ENCODE data around the gene RFX1.

RFX1 gene

GRCh38 chr19:13961826-13962698 lies 44.1 kb downstream of the RFX1 start:
- DNase-seq (ENCODE audit: low read depth in 2 of 2): no peak

- no peak for DNase-seq (ENCODE audit: low read depth in 2 of 2)
Measured at GRCh38 chr19:13960863-13961784, 45.0 kb downstream of the RFX1 start.

DNA sequence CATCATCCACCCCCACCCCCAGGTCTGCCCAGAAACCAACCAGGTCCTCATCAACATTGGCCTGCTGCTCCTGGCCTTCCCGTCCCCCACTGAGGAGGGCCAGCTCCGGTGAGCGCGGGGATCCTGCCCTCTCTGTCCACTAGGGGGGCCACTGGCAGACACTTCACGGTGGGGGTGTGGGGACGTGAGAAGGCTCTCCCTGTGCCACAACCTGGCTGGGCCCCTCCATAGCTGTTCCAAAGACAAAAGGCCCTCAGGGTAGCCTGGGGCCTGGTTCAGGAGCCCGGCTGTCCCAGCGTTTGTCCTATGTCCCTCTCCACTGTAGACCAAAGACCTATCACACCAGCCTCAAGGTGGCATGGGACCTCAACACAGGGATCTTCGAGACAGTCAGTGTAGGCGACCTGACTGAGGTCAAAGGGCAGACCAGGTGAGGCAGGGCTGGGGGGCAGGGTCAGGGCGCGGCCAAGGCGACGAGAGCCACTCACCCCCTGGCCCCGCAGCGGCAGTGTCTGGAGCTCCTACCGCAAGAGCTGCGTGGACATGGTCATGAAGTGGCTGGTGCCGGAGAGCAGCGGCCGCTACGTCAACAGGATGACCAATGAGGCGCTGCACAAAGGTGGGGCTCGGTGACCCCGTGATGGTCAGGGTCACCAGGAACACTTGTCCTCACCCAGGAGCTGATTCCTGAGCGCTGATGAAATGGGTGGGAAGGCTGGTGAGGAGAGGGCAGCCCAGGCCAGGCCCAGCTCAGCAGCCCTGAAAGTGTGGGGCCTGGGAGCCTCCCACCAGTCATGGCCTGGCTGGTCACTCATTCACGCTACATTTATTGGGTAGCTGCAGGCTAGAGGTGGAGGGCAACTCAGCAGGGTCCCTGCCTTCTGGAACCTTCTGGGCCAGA lies 45.9 kb downstream of the RFX1 start:
- no peak for DNase-seq (ENCODE audit: low read depth in 2 of 2)

GRCh38 chr19:13959141-13959961 lies 46.8 kb downstream of the RFX1 start:
- no peak for DNase-seq (ENCODE audit: low read depth in 2 of 2)

DNA sequence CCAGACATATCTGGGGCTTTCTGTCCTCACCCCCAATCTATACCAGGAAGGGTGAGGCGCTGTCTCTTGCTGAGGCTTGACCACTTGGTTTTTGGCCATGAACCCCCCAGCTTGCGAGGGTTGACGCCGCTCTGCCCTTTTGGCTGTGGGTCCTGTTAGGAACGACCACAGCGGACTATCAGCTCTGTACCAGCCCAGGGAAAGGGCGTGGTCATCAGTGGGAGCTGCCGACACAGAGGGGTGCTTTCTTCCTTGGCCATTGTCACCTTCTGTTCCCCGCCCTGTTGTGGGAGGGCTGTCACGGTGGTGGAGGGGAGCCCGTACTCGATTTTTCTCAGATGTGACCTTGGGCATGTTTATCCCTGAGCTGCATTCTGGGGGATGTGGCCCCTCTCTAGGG lies 48.1 kb downstream of the RFX1 start:
- no peak for DNase-seq (ENCODE audit: low read depth in 2 of 2)

DNA sequence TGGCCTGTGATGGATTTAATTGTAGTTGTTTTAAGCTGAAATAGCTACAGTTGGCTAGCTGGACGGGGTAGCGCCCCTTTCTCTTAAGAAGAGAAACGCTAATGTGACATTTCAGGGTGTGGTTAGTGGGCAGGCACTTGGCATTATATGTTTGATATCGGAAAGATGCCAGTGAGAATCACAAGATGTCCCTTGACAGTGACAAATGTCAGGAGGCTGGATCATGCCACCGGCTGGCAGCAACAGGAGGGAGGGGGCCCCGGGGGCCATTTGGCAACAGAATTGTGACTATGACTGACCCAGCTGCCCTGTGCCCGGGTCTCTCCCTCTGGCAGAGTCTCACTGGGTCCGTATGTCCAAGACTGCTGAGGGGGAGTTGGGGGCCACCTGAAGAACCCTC lies 49.1 kb downstream of the RFX1 start:
- DNase-seq (ENCODE audit: low read depth in 2 of 2): no peak

GRCh38 chr19:13956365-13956744 lies 49.8 kb downstream of the RFX1 start:
- DNase-seq (ENCODE audit: low read depth in 2 of 2): no peak

GRCh38 chr19:13955662-13956364 lies 50.3 kb downstream of the RFX1 start:
- DNase-seq (ENCODE audit: low read depth in 2 of 2): no peak

DNA sequence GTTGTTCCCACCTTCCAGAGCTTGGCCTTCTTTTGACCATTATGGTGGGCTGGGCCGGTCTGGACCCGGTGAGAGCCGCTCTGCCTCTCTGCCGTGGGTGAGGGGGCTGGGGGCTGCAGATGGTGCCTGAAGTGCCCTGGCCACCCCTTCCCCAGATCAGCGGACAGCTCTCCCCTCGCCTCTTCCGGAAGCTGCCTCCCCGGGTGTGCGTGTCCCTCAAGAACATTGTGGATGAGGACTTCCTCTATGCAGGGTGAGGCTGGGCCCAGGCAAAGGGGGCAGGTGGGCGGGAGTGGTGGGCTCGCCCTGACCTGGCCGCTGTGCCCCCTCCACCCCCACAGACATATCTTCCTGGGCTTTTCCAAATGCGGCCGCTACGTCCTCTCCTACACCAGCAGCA lies 51.9 kb downstream of the RFX1 start:
- no peak for DNase-seq (ENCODE audit: low read depth in 2 of 2)

DNA sequence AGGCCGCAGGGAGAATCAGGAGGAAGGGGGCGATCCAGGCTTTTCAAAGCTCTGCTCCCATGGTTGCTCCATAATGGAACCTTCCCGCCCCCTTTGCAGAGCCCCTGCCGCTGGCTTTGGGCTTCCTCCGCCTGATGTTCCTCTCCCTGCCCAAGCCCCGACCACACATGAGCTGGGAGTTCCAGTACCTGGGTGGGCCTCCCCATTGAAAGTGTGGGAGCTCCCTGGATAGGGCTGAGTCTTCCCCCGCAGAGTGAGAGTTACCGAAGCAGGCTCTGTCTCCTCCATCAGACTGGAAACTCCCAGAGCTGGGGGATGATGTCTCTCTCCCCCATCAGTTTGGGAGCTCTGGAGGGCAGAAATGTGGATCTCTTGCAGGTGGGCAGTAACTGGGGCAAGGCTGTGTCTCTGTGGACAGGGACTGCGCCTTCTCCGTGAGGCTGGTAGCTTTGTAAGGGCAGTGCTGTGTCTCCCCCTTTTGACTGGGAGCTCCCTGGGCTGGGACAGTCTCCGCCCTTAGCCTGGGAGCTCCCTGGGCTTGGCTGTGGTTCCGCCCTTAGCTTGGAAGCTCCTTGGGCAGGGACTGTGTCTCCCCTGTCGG lies 53.1 kb downstream of the RFX1 start:
- DNase-seq (ENCODE audit: low read depth in 2 of 2): no peak

DNA sequence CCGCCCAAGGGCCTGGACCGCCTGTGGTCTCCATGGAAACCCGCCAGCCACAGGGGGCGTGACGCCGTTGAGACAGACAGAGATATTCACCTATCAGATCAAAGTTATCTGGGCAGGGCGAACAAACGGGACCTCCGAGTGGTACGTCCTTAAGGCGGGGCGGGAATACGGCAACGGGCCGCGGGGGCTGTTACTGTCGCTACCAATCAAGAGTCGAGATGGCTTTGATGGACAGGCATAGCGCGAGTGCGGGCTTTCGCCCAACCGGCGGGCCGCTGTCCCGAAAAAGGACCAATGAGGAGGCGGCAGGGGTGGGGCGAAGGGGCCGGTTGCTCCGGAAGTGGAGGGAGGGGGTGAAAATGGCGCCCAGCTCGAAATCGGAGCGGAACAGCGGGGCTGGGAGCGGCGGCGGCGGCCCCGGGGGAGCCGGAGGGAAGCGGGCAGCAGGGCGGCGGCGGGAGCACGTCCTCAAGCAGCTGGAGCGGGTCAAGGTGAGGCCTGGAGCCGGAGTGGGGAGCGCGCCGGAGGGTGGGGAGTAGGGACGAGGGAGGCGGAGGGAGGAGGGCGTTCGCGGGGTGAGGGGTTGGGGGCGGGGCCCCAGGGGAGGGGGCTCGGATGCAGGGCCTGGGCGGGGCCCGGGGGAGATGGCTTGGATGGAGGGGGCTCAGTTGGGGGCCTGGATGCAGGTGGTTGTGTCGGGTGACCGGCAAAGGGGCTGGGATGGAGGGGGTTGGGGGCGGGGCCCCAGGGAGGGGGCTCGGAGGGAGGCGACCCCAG lies 53.8 kb downstream of the RFX1 start, which contains the start of gene DCAF15:
DCAF15 (plus strand) TSS at position 356 of the 777 bp plus-strand sequence; CDS start at position 360, 4 bp downstream.
- DNase-seq (ENCODE audit: low read depth in 2 of 2): peak; percentile 95

GRCh38 chr19:13951799-13952153 lies 54.3 kb downstream of the RFX1 start:
- DNase-seq (ENCODE audit: low read depth in 2 of 2): no peak

GRCh38 chr19:13951043-13951442 lies 55.1 kb downstream of the RFX1 start:
- no peak for DNase-seq (ENCODE audit: low read depth in 2 of 2)

DNA sequence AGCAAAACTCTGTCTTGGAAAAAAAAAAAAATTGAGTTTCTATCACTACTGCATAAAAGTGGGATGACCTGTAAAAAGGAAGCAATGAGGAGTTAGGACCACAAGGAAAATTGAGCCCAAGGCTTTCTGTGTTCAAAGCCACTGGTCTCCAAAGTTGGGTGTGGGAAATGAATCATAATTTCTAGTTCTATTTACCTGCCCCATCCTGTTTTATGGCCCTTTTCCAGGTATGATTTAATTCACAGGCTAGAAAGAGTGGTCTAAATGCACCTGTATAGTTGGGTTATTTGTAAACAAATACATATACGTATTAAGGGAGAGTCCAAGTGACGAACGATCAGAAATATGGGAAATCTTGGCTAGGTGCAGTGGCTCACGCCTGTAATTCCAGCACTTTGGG lies 59.7 kb downstream of the RFX1 start:
- no peak for DNase-seq (ENCODE audit: low read depth in 2 of 2)

DNA sequence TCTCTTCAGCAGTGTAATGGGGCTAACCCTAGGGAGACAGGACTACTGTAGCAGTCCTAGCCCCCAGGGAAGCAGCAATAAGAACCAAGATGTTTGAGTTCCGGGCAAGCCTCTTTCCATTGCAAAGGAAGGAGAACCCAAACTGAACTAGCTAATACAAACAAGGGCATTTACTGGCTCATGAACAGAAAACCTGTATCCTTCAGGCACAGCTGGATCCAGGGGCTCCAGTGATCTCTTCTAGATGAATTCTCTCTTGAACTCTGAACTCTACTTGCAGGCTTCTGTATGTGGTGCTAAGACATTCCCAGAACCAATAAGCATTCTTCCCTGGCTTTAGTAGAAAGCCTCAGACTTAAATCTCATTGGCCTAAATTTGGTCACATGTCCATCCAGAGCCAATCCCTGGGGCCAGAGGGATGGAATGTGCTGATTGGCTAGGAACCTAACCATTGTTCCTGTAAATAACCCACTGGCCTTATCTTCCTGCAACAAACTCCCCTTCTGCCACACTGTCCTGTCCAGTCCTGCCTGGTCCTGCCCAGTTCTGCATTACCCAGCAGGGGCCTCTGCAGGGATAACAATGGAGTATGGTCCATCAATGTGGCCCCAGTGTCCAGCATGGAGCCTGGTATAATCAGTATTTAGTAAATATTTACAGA lies 64.0 kb downstream of the RFX1 start:
- DNase-seq (ENCODE audit: low read depth in 2 of 2): no peak

DNA sequence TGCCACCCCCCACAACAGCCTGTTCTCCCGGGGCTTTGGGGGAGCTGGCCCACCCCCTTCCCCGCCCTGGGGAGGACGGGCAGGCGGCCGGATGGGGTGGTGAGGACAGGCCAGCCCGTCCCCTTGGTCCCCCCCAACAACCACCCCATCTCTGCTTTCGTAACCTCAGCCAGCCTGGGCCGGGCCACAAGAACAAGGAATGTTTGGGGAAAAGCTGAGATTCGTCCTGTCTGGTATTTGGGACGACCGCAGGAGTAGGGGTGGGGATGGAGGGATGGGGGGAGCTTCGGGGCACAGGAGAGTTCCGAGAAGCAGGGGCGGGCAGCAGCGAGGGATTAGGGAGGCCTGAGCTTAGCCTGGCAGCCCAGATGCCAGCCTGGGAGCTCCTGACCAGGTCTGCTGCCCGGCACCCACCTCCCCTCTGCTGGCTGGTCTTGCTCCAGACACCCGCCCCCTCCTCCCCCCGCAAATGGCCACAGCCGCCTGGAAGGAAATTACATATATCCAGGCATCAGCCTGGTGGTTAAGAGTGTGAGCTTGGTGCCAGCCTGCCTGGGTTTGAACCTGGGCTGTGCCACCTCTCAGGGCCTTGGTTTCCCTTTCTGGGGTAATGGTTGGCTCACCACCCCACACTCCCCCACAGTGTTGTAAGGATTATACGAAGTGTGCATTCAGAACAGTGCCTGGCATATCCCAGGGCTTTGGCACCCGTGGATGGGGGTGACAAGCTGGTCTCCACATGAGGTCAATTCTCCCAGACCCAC lies 67.6 kb downstream of the RFX1 start, which contains the start of gene PODNL1:
PODNL1 (minus strand) TSS at position 117 of the 764 bp plus-strand sequence. CDS start 236 bp downstream, outside the sequence.
- DNase-seq (ENCODE audit: low read depth in 2 of 2): no peak

DNA sequence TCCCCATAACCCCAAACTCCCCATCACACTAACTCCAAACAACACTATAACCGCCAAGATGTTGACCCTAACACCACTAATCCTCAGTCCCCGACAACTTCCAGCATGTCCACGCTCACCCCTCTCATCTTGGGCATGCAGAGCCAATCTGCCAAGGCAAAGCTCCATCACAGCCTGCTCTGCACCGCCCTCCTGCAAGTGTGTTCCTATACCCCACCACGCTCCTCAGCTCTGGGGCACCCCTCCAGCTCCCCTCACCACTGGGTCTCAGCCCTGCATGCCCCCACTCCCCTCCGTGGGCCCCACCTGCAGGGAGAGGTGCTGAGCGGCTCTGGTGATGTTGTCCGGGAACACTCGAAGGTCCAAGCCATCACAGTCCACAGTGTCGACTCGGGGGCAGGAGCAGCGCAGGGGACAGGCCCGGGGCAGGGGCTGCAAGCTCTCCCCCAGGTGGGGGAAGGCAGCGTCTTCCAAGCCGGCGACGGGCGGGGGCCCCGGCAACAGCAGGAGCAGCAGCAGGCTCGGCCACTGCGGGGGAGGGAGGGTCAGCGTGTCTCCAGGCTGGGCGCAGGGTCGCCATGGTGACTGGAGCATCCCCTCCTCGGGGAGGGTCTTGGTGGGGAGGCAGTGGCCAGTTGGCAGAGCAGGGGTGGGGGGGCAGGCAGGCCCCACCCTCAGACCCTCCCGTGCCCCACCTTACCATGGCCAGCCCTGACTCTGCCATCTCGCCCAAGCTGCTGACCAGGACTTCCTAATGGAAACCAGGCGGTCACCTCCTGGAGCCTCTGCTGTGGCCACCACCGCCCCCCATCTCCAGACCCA lies 68.4 kb downstream of the RFX1 start:
- DNase-seq (ENCODE audit: low read depth in 2 of 2): no peak

Data from stimulated activated CD8-positive, alpha-beta memory T cell treated with anti-CD3 and anti-CD28 coated beads, Interleukin-7, amount 100 ng/mL, for 1 hour (primary cell).